HepG2 (cell line): ENCODE measurements around the gene RPL36AL. TPM values are rescaled to one million over a fixed set of nuclear protein-coding genes. Genes with fewer than 3 reads are reported as not detected.

Experiments used
- ATAC-seq: fragments of 200-7000 bp; cut with Tn5 transposase; 3 replicates; pipeline ENCODE4 v1.9.1; 2020; ENCODE audit warnings: mild to moderate bottlenecking, moderate library complexity
- BruUV-seq: library from RNA; stranded (reverse); fragments of 400-500 nt; replicated peaks from 2 replicates; lab custom pipeline; 2021; lab: Mats Ljungman, UMichigan
- CTCF ChIA-PET: fragments of 300-600 bp; formaldehyde crosslinking; extraction: SDS; loops from one replicate; lab custom pipeline; 2021; ENCODE audit warnings: low total read pairs, inconsistent platforms, low intra/inter-chr PET ratio; lab: Yijun Ruan, JAX
- POLR2A ChIA-PET: fragments of 350-600 bp; sonication (Branson Sonifier 250); formaldehyde crosslinking; loops from one replicate; lab custom pipeline; 2020; ENCODE audit warnings: antibody characterized with exemption, inconsistent platforms; lab: Yijun Ruan, JAX
- DNase-seq: peaks from one replicate; pipeline ENCODE4 v3.0.0-alpha.2; 2015; ENCODE audit warnings: low spot score
- FAIRE-seq: peaks from 3 replicates; lab custom pipeline; 2011; peaks lifted over from hg19 to GRCh38; lab: Jason Lieb, UNC
- H2AFZ ChIP-seq: one replicate; pipeline ENCODE4 v1.6.1; 2011; ENCODE audit warnings: low read length, inconsistent platforms
- H3K27ac ChIP-seq: fragments of 300-600 bp; 3 replicates; pipeline ENCODE4 v1.8.0; 2011; ENCODE audit warnings: mixed run types, mild to moderate bottlenecking, mixed read lengths, low read length, inconsistent platforms; ENCODE audit not compliant: insufficient read depth; ENCODE audit errors: extremely low read length
- H3K27me3 ChIP-seq, 2 experiments: fragments of 200-600 bp in 1 of 2; 2 replicates in 1 of 2; 3 replicates in 1 of 2; pipeline versions ENCODE4 v1.6.0 to v1.8.0; 2011; ENCODE audit warnings: low read length in 2 of 2, mild to moderate bottlenecking in 2 of 2, moderate library complexity in 2 of 2, inconsistent platforms in 1 of 2; ENCODE audit not compliant: insufficient read depth in 2 of 2, control insufficient read depth in 1 of 2
- H3K36me3 ChIP-seq, 2 experiments: fragments of 200-600 bp in 1 of 2; replicated peaks in 1 of 2; 2 replicates in 1 of 2; 3 replicates in 1 of 2; pipeline versions ENCODE4 v1.5.1 to v1.8.0; 2011; ENCODE audit warnings: low read length in 2 of 2, inconsistent platforms in 1 of 2; ENCODE audit not compliant: insufficient read depth in 2 of 2, control insufficient read depth in 1 of 2
- H3K4me1 ChIP-seq: 2 replicates; pipeline ENCODE4 v1.5.1; 2012; ENCODE audit warnings: low read length, inconsistent platforms; ENCODE audit not compliant: insufficient read depth
- H3K4me2 ChIP-seq: 2 replicates; pipeline ENCODE4 v1.6.0; 2011; ENCODE audit warnings: low read depth, low read length, inconsistent platforms
- H3K4me3 ChIP-seq, 3 experiments: fragments of 200-600 bp in 1 of 3; sonication (generic), shearing (Covaris generic) in 1 of 3; replicated peaks in 1 of 3; 2 replicates each; pipeline ENCODE4 v1.5.1; 2011 to 2016; ENCODE audit warnings: low read length in 3 of 3, inconsistent platforms in 2 of 3, low read depth in 2 of 3, mild to moderate bottlenecking in 2 of 3, control low read depth in 1 of 3, mixed read lengths in 1 of 3; ENCODE audit not compliant: insufficient read depth in 1 of 3
- H3K79me2 ChIP-seq: one replicate; pipeline ENCODE4 v1.6.1; 2011; ENCODE audit warnings: low read length, inconsistent platforms; ENCODE audit not compliant: insufficient read depth
- H3K9ac ChIP-seq: 2 replicates; pipeline ENCODE4 v1.6.0; 2011; ENCODE audit warnings: mild to moderate bottlenecking, low read depth, low read length, inconsistent platforms; ENCODE audit not compliant: insufficient read depth
- H3K9me3 ChIP-seq: 2 replicates; pipeline ENCODE4 v1.5.1; 2012; ENCODE audit warnings: mild to moderate bottlenecking, low read length
- H4K20me1 ChIP-seq: 2 replicates; pipeline ENCODE4 v1.6.0; 2011; ENCODE audit warnings: inconsistent platforms, mild to moderate bottlenecking, low read length, moderate library complexity; ENCODE audit not compliant: insufficient read depth
- EP300 ChIP-seq, 3 experiments: sonication (generic) in 1 of 3; formaldehyde crosslinking in 1 of 3; IDR thresholded peaks; 2 replicates each; pipeline versions ENCODE4 v1.5.1 to v1.6.1; 2011 to 2020; ENCODE audit warnings: low read depth in 2 of 3, low read length in 2 of 3, borderline replicate concordance in 1 of 3, improper control_type of control experiment in 1 of 3, mild to moderate bottlenecking in 1 of 3, missing genetic modification reagents in 1 of 3, moderate library complexity in 1 of 3
- POLR2G ChIP-seq: fragments of 200-400 bp; formaldehyde crosslinking; IDR thresholded peaks from 2 replicates; pipeline ENCODE4 v1.6.1; 2018; ENCODE audit warnings: mild to moderate bottlenecking, low read depth, low read length, moderate library complexity
- ZNF33A ChIP-seq: sonication (generic); formaldehyde crosslinking; IDR thresholded peaks from 2 replicates; pipeline ENCODE4 v1.5.1; 2020; ENCODE audit warnings: missing genetic modification reagents, mild to moderate bottlenecking, moderate library complexity, borderline replicate concordance
- ZNF609 ChIP-seq: sonication (generic); formaldehyde crosslinking; IDR thresholded peaks from 2 replicates; pipeline ENCODE4 v1.4.0; 2020; ENCODE audit warnings: mild to moderate bottlenecking, missing genetic modification reagents, borderline replicate concordance
- WGBS: methylation state at CpG from one replicate; pipeline ENCODE4 v1.1.6; 2017; ENCODE audit warnings: low lambda C conversion rate; 5-methylcytosine and 5-hydroxymethylcytosine counted together
- in situ Hi-C: cut with HindIII; loops from 2 replicates; pipeline ENCODE4 v1.10.0; 2017; ENCODE audit warnings: low pct_unique_long_range_greater_than_20kb; ENCODE audit not compliant: extremely low pct_ligation_motif_present
- intact Hi-C: fragments of 100-400 bp; cut with micrococcal nuclease; formaldehyde crosslinking; loops from one replicate; pipeline ENCODE4 v1.10.0; 2022; ENCODE audit not compliant: unreplicated experiment
- polyA plus RNA-seq, 8 experiments: library from polyadenylated mRNA; depleted of rRNA in 3 of 8; stranded (reverse) in 7 of 8; unstranded in 1 of 8; fragments of >200 nt; fragmentation: Illumina TruSeq in 4 of 8; extraction: Trizol in 4 of 8; gene quantifications; 2 replicates each; pipeline versions ENCODE4 v1.2.1 to v1.2.3, GENCODE V29; 2011 to 2016; ENCODE audit warnings: low read depth in 4 of 8, missing spikeins in 1 of 8, mixed read lengths in 1 of 8; ENCODE audit not compliant: insufficient read depth in 1 of 8
- total RNA-seq, 5 experiments: library from RNA; depleted of rRNA; stranded (reverse); fragments of >200 nt; fragmentation: Illumina TruSeq; extraction: Trizol; gene quantifications; 2 replicates each; pipeline ENCODE4 v1.2.3, GENCODE V29; 2016; ENCODE audit warnings: low read depth in 1 of 5

The RPL36AL gene
- total and polyA plus RNA-seq, 2 of the 13 experiments (the other 11 are each of a cell fraction or from before 2014, with no cell fraction given) = 90.0 to 294 TPM

- TF ChIP-seq EP300 (IDR thresholded peaks at IDR 0.05; ENCODE audit: low read depth in 2 of 2, low read length in 2 of 2) (no peak), EP300 (CRISPR knock-in tag; IDR thresholded peaks at IDR 0.05; ENCODE audit: borderline replicate concordance) (no peak), ZNF33A (no peak)
- TF ChIP-seq, all 625 proteins: peak for 6
These were observed 39.0 kb downstream of the RPL36AL start (continued) for GRCh38 chr14:49581209-49582112.

GRCh38 chr14:49579841-49580240 is 40.6 kb downstream of the RPL36AL start:
- POLR2A ChIA-PET = interaction anchor here (1.2 kb wide), 1 partner anchor 16 kb away, joined by 4 read pairs; no protein-coding TSS in a partner anchor
- Histone ChIP-seq H3K4me3 (no peak overlapping the region), H3K4me1 (peaks cover 36% of the 10 kb centered on the region), H4K20me1 (peaks cover 45% of the 10 kb centered on the region), H3K4me2 (no peak overlapping the region), H3K79me2 (peaks cover 48% of the 10 kb centered on the region), H3K27me3 (no peaks in the 10 kb centered on the region; a peak in 1 of 5 replicates), H3K36me3 (peaks cover 11 to 35% of the 10 kb centered on the region in 2 experiments), H2AFZ (no peak overlapping the region), H3K9ac (no peak overlapping the region), H3K9me3 (no peaks in the 10 kb centered on the region), H3K27ac (no peak overlapping the region)
- 89% methylated on average over 2 of the region's 2 CpGs for WGBS
- in situ Hi-C loops = no loop called here
- intact Hi-C loops = no loop called here
- CTCF ChIA-PET = no interaction called here
- FAIRE-seq (no peak), DNase-seq (no peak), ATAC-seq (peak; percentile 50)
- peak; percentile 50; the same call in 1 of the 2 replicates for TF ChIP-seq POLR2G
- no peak for TF ChIP-seq ZNF609 (CRISPR knock-in tag)
- BruUV-seq = no TSS peak
